HepG2 (cell line): ENCODE data around the gene MYOC. TPM values are rescaled to one million over a fixed set of nuclear protein-coding genes. Genes with fewer than 3 reads are reported as not detected.

Source experiments
- FLYWCH1 ChIP-seq: sonication (generic); formaldehyde crosslinking; IDR thresholded peaks from 2 replicates; pipeline ENCODE4 v1.8.1; 2023; ENCODE audit warnings: mild to moderate bottlenecking, missing genetic modification reagents
- FOSL2 ChIP-seq: sonication (generic); formaldehyde crosslinking; IDR thresholded peaks from 2 replicates; pipeline ENCODE4 v1.4.0; 2020; ENCODE audit warnings: missing genetic modification reagents
- FOXO4 ChIP-seq: sonication (generic); formaldehyde crosslinking; conservative IDR thresholded peaks from 2 replicates; pipeline ENCODE4 v1.8.1; 2023; ENCODE audit warnings: missing genetic modification reagents
- GLMP ChIP-seq: sonication (generic); formaldehyde crosslinking; IDR thresholded peaks from 2 replicates; pipeline ENCODE4 v1.9.0; 2021; ENCODE audit warnings: missing genetic modification reagents, mild to moderate bottlenecking, borderline replicate concordance
- HNRNPLL ChIP-seq: fragments of 200-400 bp; formaldehyde crosslinking; IDR thresholded peaks from 2 replicates; pipeline ENCODE4 v1.6.1; 2017; ENCODE audit warnings: mild to moderate bottlenecking, low read depth, low read length; ENCODE audit not compliant: poor library complexity, severe bottlenecking
- HOXA5 ChIP-seq: sonication (generic); formaldehyde crosslinking; IDR thresholded peaks from 2 replicates; pipeline ENCODE4 v1.4.0; 2020; ENCODE audit warnings: missing genetic modification reagents
- MED8 ChIP-seq: sonication (generic); formaldehyde crosslinking; IDR thresholded peaks from 2 replicates; pipeline ENCODE4 v1.8.1; 2023; ENCODE audit warnings: mild to moderate bottlenecking, missing genetic modification reagents; ENCODE audit not compliant: insufficient replicate concordance
- NFE2L2 ChIP-seq: fragments of 150-350 bp; IDR thresholded peaks from 2 replicates; pipeline ENCODE4 v1.6.1; 2014; ENCODE audit warnings: low read length
- RBAK ChIP-seq: sonication (generic); formaldehyde crosslinking; IDR thresholded peaks from 2 replicates; pipeline ENCODE4 v1.5.1; 2020; ENCODE audit warnings: mild to moderate bottlenecking, missing genetic modification reagents
- ZBTB42 ChIP-seq: sonication (generic); formaldehyde crosslinking; IDR thresholded peaks from 2 replicates; pipeline ENCODE4 v1.5.0; 2020; ENCODE audit warnings: mild to moderate bottlenecking, missing genetic modification reagents
- ZKSCAN5 ChIP-seq: sonication (generic); formaldehyde crosslinking; IDR thresholded peaks from 2 replicates; pipeline ENCODE4 v1.5.1; 2020; ENCODE audit warnings: mild to moderate bottlenecking, missing genetic modification reagents
- ZNF10 ChIP-seq: sonication (generic); formaldehyde crosslinking; IDR thresholded peaks from 2 replicates; pipeline ENCODE4 v1.4.0; 2020; ENCODE audit warnings: mild to moderate bottlenecking, low read depth, missing genetic modification reagents, borderline replicate concordance
- ZNF124 ChIP-seq: sonication (generic); formaldehyde crosslinking; IDR thresholded peaks from 2 replicates; pipeline ENCODE4 v1.4.0; 2020; ENCODE audit warnings: missing genetic modification reagents
- ZNF354B ChIP-seq: sonication (generic); formaldehyde crosslinking; IDR thresholded peaks from 2 replicates; pipeline ENCODE4 v1.8.0; 2022; ENCODE audit warnings: mild to moderate bottlenecking, missing genetic modification reagents
- ZNF513 ChIP-seq: sonication (generic); formaldehyde crosslinking; conservative IDR thresholded peaks from 2 replicates; pipeline ENCODE4 v1.5.0; 2020; ENCODE audit warnings: missing genetic modification reagents
- ZNF710 ChIP-seq: sonication (generic); formaldehyde crosslinking; IDR thresholded peaks from 2 replicates; pipeline ENCODE4 v1.5.0; 2020; ENCODE audit warnings: mild to moderate bottlenecking, missing genetic modification reagents, borderline replicate concordance
- polyA plus RNA-seq, 8 experiments: library from polyadenylated mRNA; depleted of rRNA in 3 of 8; stranded (reverse) in 7 of 8; unstranded in 1 of 8; fragments of >200 nt; fragmentation: Illumina TruSeq in 4 of 8; extraction: Trizol in 4 of 8; gene quantifications; 2 replicates each; pipeline versions ENCODE4 v1.2.1 to v1.2.3, GENCODE V29; 2011 to 2016; ENCODE audit warnings: low read depth in 4 of 8, missing spikeins in 1 of 8, mixed read lengths in 1 of 8; ENCODE audit not compliant: insufficient read depth in 1 of 8
- total RNA-seq, 5 experiments: library from RNA; depleted of rRNA; stranded (reverse); fragments of >200 nt; fragmentation: Illumina TruSeq; extraction: Trizol; gene quantifications; 2 replicates each; pipeline ENCODE4 v1.2.3, GENCODE V29; 2016; ENCODE audit warnings: low read depth in 1 of 5
- TF ChIP-seq, protein P1 (sequence below), 2 experiments: sonication (generic) in 1 of 2; formaldehyde crosslinking in 1 of 2; IDR thresholded peaks; 2 replicates each; pipeline versions ENCODE4 v1.6.1 to v1.9.0; 2014 to 2022; ENCODE audit warnings: antibody characterized with exemption in 1 of 2, borderline replicate concordance in 1 of 2, inconsistent platforms in 1 of 2, low read depth in 1 of 2, missing genetic modification reagents in 1 of 2

The MYOC gene
- total and polyA plus RNA-seq, 2 of the 13 experiments (the other 11 are each of a cell fraction or from before 2014, with no cell fraction given): not detected

GRCh38 chr1:171644805-171645483, 7.5 kb downstream of the MYOC start (continued):
- no peak for TF ChIP-seq ZNF710 (CRISPR knock-in tag)
- TF ChIP-seq ZNF513 (CRISPR knock-in tag): no peak
- TF ChIP-seq ZNF354B (CRISPR knock-in tag): no peak
- TF ChIP-seq NFE2L2: no peak
- no peak for TF ChIP-seq ZNF10 (CRISPR knock-in tag)
- no peak for TF ChIP-seq FOSL2 (CRISPR knock-in tag)
- no peak for TF ChIP-seq FOXO4 (CRISPR knock-in tag)
- no peak for TF ChIP-seq ZNF124
- TF ChIP-seq MED8: no peak
- 0 out of 2 replicates have a peak, but pooled peaks have one; percentile 33 for TF ChIP-seq ZBTB42 (CRISPR knock-in tag)
- TF ChIP-seq ZKSCAN5 (CRISPR knock-in tag): no peak
- TF ChIP-seq GLMP (CRISPR knock-in tag): no peak
- no peak for TF ChIP-seq RBAK (CRISPR knock-in tag)
- TF ChIP-seq, protein P1, sequence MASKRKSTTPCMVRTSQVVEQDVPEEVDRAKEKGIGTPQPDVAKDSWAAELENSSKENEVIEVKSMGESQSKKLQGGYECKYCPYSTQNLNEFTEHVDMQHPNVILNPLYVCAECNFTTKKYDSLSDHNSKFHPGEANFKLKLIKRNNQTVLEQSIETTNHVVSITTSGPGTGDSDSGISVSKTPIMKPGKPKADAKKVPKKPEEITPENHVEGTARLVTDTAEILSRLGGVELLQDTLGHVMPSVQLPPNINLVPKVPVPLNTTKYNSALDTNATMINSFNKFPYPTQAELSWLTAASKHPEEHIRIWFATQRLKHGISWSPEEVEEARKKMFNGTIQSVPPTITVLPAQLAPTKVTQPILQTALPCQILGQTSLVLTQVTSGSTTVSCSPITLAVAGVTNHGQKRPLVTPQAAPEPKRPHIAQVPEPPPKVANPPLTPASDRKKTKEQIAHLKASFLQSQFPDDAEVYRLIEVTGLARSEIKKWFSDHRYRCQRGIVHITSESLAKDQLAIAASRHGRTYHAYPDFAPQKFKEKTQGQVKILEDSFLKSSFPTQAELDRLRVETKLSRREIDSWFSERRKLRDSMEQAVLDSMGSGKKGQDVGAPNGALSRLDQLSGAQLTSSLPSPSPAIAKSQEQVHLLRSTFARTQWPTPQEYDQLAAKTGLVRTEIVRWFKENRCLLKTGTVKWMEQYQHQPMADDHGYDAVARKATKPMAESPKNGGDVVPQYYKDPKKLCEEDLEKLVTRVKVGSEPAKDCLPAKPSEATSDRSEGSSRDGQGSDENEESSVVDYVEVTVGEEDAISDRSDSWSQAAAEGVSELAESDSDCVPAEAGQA (IDR thresholded peaks at IDR 0.05; ENCODE audit: low read depth): no peak
- TF ChIP-seq, protein P1 (CRISPR knock-in tag; IDR thresholded peaks at IDR 0.05; ENCODE audit: borderline replicate concordance): no peak
- TF ChIP-seq FLYWCH1 (CRISPR knock-in tag): no peak
- TF ChIP-seq HOXA5 (CRISPR knock-in tag): no peak
- TF ChIP-seq HNRNPLL: no peak
